HG03039 (cell line): Measurements from ENCODE around the gene GNG12.

Experiments used
- ATAC-seq: cut with Tn5 transposase; IDR thresholded peaks from one replicate; pipeline ENCODE4 v1.9.1; 2021; ENCODE audit warnings: mild to moderate bottlenecking, moderate library complexity; ENCODE audit not compliant: unreplicated experiment

GNG12 gene

GRCh38 chr1:67788238-67788790 lies 45.0 kb downstream of the GNG12 start:
- no peak for ATAC-seq

- ATAC-seq = no peak
Measured at GRCh38 chr1:67787746-67788145, 45.5 kb downstream of the GNG12 start.

GRCh38 chr1:67785847-67786753 lies 47.2 kb downstream of the GNG12 start:
- no peak for ATAC-seq

- no peak for ATAC-seq
Measured at GRCh38 chr1:67784545-67785186, 48.6 kb downstream of the GNG12 start.

GRCh38 chr1:67780637-67781036 lies 52.6 kb downstream of the GNG12 start:
- ATAC-seq = no peak

- ATAC-seq = no peak
Measured at GRCh38 chr1:67777440-67777839, 55.8 kb downstream of the GNG12 start.

GRCh38 chr1:67777016-67777415 lies 56.3 kb downstream of the GNG12 start:
- ATAC-seq = no peak

- ATAC-seq = no peak
Measured at GRCh38 chr1:67773462-67773861, 59.8 kb downstream of the GNG12 start.

GRCh38 chr1:67771749-67772148 lies 61.5 kb downstream of the GNG12 start:
- ATAC-seq = no peak

- no peak for ATAC-seq
Measured at GRCh38 chr1:67771152-67771551, 62.1 kb downstream of the GNG12 start.

- ATAC-seq = no peak
Measured at GRCh38 chr1:67769633-67770256, 63.5 kb downstream of the GNG12 start.

GRCh38 chr1:67768480-67768879 lies 64.8 kb downstream of the GNG12 start:
- ATAC-seq = no peak

- ATAC-seq = no peak
Measured at GRCh38 chr1:67767103-67767782, 66.0 kb downstream of the GNG12 start.

- no peak for ATAC-seq
Measured at GRCh38 chr1:67766141-67766978, 66.9 kb downstream of the GNG12 start.

- ATAC-seq = no peak
Measured at GRCh38 chr1:67764633-67765032, 68.6 kb downstream of the GNG12 start.

GRCh38 chr1:67761730-67762129 lies 71.5 kb downstream of the GNG12 start:
- no peak for ATAC-seq

- ATAC-seq = no peak
Measured at GRCh38 chr1:67761091-67761490, 72.2 kb downstream of the GNG12 start.

- peak; percentile 99 for ATAC-seq
Measured at GRCh38 chr1:67760030-67760821, 73.0 kb downstream of the GNG12 start.

- ATAC-seq = peak; percentile 21
Measured at GRCh38 chr1:67759692-67760029, 73.6 kb downstream of the GNG12 start.
